ENCODE results near the gene TAF4. TPM values are rescaled to one million over a fixed set of nuclear protein-coding genes. Genes with fewer than 3 reads are reported as not detected.
"Not testable (repeated sequence)": the region's sequence is repeated elsewhere in the genome, so short reads cannot be mapped to it uniquely, and the experiment has no call there.

TAF4 gene
- polyA plus RNA-seq, 10 donors = 9.9 to 17.1 (median 13.4) TPM

DNA sequence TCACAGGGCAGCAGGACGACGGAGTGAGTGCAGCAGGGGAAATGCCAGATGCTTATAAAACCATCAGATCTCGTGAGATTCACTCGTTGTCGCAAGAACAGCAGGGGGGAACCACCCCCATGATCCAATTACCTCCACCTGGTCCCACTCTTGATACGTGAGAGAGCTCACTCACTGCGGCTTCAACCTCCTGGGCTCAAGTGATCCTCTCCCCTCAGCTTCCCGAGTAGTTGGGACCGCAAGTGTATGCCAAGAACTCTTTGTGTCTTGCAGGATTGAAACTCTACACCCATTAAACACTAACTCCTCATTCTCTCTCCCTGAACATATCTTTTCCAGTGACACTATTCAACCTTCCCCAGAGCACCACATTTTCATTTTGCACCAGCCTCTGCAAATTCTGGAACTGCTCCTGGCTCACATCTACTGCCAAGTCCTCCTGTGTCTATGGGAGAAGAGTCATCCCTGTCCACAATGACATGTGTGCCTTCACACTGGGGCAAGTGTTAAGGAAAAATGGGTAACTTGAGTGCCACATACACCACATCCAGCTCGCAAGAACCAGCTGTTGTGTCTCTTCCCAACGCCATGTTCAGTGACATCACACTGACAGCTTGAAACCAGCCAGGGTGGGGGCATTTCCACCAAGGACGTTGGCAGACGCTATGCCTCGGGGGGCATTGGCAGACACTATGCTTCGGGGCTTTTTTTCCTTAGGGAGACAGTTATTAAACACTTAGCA lies 14.7 kb upstream of the TAF4 start:
- DNase-seq = peak in 2 of 3 donors; percentile 10 to 46

DNA sequence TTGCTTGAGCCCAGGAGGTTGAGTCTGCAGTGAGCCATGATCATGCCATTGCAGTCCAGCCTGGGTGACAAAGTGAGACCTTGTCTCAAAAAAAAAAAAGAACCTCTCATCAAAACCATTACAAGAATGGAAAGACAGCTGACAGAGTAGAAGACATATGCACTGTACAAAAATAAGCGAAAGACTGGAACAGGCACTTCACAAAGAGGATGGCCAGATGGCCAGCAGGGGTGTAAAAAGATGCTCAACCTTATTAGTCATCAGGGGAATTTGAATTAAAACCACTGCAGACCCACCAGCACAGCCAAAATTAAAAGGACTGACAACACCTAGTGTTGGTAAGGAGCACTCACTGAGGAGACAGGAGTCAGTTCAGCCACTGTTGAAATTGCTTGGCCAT lies 13.5 kb upstream of the TAF4 start:
- DNase-seq = no peak

DNA sequence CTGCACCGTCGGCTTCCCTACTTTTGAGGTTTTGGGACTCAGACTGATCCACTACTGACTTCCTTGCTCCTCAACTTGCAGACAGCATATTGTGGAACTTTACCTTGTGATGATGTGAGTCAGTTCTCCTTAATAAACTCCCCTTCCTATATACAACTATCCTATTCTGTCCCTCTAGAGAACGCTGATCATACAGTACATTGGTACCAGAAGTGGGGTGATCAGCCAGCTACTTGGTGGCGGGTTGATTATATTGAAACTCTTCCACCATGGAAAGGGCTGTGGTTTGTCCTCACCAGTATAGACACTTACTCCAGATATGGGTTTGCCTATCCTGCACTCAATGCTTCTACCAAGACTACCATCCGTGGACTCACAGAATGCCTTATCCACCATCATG lies 7.6 kb upstream of the TAF4 start:
- DNase-seq = no peak

DNA sequence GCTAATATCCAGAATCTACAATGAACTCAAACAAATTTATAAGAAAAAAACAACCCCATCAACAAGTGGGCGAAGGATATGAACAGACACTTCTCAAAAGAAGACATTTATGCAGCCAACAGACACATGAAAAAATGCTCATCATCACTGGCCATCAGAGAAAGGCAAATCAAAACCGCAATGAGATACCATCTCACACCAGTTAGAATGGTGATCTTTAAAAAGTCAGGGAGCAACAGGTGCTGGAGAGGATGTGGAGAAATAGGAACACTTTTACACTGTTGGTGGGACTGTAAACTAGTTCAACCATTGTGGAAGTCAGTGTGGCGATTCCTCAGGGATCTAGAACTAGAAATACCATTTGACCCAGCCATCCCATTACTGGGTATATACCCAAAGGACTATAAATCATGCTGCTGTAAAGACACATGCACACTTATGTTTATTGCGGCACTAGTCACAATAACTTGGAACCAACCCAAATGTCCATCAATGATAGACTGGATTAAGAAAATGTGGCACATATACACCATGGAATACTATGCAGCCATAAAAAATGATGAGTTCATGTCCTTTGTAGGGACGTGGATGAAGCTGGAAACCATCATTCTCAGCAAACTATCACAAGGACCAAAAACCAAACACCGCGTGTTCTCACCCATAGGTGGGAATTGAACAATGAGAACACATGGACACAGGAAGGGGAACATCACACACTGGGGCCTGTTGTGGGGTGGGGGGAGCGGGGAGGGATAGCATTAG lies 6.2 kb upstream of the TAF4 start:
- DNase-seq = not testable (repeated sequence)

DNA sequence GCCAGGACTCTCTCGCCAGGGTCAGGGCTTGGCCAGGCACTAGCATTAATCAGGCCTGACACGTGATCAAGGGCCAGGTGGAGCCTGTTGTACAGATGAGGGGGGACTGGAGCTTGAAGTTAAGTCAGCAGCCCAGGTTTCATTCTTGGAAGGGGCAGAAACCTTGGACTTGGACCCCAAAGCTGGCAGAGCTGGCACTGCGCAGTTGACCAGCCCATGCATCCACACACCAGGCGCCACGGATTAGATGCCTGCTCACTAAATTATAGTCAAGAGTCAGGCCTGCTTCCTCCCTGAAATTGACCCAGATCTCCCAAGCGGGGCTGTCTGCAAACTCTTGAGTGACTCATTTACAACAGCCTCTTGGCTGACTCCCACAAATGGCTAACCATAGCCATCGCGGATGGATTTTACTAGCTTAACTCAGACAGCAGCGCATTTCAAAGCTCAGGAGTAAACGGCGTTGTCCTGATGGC lies 4.1 kb upstream of the TAF4 start:
- DNase-seq = peak in 1 of 3 donors; percentile 9

DNA sequence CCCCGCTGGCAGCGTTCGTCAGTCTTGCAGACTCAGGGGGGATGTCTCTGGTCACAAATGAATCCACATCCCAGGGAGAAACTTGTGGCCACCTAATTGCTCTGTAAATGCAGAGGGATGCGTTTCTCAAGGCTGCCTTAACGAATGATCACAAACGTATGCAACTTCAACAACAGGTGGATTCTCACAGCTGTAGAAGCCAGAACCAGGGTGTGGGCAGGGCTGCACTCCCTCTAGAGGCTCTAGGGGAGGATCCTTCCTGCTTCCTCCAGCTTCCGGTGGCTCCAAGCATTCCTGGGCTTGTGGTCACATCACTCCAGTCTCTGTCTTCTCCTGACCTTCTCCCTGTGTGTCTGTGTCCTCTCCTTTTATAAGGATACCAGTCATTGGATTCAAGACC lies 3.3 kb upstream of the TAF4 start:
- no peak for DNase-seq

DNA sequence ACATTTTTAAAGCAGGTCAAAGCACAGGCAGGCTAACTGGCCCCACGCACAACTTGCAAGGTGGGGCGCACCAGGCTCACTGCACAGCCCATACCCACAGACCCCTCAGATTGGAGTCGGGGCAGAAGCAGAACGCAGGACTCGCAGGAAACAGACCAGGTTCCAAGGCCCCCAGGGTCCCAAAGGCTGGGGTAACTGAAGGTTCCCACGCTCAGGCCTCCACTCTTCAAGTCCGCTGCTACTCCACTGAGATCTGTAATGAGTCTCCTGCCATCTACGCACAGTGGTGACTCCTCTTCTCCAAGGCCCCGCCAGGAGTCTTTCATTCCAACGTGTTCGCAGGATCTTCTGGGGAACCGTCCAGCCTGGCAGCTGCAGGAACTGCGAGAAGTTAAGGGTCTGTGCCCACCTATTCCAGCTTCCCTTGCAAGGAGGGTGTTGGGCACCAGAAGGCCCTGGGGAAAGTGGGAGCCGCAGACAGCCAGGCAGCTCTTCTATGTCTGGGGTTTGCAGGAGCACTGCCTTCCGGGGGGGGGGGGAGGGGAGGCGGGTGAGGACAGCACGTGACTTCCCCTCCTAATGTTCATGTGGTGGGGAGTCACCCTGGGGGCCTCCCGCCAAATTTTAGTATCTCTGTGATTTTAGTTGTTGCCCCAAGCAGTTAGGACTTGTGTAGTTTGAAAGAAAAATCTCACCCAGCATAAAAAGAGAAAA lies 2.0 kb upstream of the TAF4 start:
- DNase-seq = peak in 1 of 3 donors; percentile 22

DNA sequence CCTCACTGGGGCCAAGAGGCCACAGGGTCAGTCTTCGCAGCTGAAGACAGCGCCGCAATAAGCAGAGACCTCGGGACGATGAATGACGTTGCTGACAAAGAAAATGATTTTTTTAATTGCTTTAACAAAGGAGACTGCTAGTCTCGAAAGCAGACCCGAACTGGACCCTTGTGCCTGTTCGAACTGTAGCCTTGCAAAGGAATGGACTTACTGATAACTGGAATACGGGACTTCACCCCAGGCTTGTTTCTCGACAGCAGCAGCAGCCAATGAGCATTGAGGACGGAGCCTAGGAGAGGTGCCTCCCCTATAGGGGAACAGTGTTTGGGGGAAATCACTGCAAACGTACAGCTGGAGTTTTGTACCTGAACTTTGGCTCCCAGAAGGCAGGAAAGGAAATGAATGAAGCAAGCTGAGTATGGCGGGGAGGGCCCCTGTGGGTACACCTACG lies 1.3 kb upstream of the TAF4 start:
- peak; percentile 9 to 81 (median 48) for DNase-seq

DNA sequence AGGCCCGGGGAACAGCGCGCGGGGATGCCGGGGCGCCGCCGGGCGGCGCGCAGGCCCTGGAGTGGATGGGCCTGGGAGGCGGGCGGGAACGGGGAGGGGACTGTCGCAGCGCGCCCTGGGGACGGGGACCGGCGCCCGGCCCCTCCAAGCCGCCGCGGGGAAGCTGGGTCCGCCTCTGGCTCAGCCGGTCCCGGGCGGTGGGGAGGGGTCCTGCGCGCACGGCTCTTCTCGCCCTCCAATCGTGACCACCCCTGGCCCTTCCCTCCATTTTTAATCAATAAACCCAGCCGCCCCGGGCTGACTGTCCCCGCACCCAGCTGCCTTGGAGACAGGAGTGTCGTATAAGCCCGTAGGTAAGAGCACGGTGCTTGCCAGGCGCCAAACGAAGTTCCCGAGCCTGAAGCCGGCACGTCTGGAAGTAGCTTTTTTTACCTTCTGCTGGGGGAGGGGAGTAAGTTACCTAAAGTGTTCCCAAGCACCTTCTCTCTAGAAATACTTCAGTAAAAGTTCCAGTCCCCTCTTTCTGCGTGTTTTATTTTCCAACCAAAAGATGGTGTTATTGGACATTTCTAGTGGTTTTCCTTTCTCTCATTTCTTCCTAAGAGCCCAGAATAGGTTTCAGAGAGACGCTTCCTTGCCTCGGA lies 780 bp upstream of the TAF4 start:
- peak; percentile 38 to 85 (median 54) for DNase-seq

DNA sequence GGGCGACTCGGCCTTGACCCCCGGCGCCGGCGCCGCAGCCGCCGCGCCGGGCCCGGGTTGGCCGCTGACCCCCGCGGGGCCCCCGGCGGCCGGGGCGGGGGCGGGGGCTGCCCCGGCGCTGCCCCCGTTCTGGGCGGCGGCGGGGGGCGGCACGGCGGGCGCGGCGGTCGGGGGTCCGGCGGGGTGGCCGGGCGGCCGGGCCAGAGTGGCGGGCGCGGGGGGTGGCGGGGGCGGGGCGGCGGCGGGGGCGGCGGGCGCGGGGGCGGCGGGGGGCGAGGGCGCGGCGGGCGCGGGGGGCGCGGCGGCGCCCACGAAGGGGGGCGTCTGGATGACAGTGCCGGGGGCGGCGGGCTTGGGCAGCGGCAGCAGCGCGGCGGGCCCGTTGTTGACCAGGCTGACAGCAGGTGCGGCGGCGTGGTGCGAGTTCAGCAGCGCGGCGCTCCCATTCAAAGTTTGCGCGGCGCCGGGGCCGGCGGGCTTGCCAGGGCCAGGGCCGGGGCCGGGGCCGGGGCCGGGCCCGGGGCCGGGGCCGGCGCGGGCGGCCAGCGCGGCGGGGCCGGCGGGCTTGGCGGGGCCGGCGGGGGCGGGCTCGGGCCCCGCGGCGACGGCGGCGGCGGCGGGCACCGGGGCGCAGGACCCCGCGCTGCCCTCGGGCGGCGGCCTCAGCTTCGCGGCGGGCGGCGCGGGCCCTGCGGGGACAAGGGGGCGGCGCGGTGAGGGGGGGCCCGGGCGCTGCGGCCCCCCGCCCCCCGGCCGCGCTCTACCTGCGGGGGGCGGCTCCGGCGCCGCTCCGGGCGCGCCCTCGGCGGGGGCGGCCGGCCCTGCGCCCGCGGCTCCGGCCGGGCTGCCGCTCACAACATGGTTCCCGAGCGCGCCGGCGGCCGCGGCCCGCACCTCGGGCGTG lies 659 bp downstream of the TAF4 start:
- DNase-seq = no peak

DNA sequence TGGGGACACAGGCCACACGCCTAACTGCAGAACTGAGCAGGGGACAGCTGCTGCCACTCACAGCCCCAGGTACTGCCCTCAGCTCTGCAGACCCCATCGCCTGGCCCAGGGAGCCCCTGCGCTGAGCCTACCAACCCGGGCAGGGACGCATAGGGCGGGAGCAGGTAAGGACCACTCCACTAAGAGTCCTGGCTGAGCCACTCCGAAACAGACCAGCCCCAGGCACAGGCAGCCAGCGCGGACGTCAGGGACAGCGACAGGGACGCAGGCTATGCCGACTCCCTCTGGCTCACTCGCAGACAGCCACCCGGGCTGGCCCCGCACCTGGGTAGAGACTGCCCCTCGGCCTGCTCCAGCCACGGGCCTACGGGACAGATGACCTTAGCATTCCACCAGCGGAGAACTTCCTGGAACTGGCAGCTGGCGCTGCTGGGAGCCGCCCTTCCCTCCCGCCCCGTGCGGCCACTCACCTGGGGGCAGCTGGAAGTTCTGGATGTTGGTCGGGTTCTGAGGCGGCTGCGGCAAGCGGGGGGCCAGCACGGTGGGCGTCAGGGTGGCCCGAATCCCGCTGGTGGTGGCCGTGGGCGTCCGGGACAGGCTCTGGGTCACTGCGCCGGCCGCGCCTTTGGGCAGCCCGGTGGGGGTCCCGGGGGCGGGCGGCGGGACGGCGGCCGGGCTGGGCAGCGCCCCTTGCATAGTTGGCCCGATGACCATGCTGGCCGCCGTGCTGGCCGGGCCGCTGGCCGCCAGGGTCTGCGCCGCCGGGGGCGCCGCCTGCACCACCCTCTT lies 1.5 kb downstream of the TAF4 start:
- DNase-seq = peak in 1 of 3 donors; percentile 31

DNA sequence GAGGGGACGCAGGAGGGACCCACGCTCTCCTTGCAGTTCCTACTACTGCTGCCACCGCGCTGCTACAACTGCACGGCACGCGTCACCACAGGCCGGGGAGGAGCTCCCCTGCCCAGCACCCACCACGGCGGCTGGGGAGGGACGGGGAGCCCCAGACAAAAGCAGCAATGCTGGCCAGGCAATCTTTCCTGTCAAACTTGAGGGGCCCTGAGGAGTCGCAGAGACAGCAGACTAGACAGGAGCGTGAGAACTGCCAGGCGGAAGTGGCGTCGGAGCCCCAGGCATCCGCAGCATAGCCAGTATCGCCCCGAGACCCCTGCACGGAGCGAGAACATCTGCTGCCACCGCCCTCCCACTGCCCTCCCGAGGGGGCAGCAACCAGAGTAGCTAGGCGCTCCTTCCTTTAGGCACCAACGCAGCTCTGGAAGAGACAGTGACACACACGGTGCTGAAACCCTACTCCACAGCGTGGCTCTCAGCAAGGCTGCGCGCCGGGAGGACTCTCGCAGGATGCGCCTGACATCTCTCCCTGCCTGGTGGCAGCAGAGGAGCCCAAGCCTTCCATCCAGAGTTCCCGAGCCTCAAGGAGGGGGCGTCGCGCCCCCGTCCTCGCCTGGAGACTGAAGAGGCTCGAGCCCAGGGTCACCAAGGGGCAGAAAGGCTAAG lies 2.2 kb downstream of the TAF4 start:
- DNase-seq = peak; percentile 24 to 56 (median 27)

DNA sequence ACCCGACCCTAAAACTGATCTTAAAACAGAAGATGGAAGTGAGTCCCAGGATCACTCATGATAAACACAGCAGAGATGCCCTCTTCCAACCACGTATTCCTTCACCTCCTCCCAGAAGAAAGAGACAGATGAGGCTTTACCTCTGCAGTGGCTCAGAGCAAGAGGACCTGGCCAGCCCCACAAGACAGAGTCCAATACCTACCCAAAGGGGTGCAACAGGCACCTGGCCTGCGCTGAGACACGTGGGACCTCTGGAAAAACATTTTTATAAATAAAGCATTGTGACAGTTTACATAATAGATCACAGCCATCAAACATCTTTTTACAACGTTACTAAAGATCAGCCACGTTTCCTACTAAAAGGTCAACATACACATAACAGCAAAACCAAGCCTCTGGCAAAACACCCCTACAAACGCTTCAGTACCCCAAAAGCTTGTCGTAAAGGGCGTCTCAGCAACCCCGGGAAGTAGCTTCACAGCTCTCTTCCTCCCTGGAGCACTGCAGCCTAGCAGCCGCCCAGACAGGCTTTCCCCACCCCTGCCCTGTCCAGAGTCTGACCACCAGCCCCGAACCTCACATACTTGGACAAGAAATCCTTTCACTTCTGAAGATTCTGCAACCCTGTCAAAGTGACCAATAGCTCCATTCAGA lies 2.9 kb downstream of the TAF4 start:
- DNase-seq = no peak

DNA sequence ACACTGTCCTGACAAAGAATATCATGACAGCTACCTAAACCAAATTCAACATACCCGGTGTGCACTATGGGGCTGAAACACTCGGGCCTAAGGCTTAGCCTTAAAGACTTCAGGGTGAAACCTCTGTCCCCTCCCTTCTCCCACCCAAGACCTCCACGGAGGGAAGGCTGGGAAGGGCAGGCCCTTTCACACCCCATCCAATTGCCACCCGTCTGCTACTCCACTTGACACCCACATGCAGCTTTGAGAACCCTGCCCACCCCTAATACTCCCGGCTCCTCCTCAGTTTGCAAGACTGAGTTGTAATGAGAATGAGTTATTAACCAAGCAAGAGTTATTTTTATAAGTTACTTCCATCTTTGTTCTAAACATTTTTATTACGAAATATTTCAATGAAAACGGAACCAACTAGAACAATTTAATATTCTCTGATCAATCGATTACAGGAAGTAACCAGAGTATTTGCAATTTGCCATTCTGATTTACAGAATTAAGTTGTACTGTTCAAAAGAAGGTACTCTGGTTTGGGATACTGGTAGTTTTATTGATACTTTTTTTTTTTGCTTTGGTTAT lies 3.7 kb downstream of the TAF4 start:
- no peak for DNase-seq

DNA sequence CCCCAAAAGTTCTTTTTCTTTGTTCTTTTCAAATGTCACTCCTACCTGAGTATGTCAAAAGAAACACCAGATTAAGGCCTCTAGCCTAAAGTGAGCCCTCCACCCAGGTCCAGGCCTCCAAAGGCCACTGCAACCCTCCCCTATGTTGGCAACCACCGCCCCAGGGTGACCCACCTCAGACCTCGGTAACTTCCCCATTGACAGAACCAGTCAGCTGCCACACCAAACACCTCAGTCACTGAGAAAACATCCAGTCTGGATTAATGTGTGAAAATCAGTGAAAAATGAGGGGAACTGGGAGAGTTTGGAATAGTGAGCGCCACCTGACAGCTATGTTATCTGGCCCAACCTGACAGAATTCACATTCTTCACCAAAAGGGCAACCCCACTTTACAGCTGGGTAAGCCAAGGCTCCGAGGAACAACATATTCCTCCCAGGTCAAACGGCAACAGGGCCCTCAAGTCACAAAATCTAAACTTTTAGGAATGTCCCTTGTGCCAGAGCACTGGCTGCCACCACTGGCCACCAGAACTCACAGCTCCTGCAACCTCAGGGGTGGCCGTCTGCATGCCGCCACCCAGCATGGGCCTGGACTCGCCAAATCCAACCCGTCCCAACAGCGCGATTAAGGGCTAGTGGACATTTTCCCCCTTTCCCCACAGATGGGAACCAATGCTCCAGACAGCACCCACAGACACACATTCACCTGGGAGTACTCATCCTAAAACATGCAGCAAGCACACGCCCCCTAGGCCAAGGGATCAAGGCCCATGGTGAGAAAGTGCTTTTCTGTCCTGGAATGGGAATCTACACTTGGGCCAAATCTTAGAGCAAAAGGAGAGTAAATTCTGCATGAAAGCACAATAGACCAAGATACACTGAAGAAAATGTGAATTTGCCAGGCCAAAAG lies 4.8 kb downstream of the TAF4 start:
- no peak for DNase-seq

DNA sequence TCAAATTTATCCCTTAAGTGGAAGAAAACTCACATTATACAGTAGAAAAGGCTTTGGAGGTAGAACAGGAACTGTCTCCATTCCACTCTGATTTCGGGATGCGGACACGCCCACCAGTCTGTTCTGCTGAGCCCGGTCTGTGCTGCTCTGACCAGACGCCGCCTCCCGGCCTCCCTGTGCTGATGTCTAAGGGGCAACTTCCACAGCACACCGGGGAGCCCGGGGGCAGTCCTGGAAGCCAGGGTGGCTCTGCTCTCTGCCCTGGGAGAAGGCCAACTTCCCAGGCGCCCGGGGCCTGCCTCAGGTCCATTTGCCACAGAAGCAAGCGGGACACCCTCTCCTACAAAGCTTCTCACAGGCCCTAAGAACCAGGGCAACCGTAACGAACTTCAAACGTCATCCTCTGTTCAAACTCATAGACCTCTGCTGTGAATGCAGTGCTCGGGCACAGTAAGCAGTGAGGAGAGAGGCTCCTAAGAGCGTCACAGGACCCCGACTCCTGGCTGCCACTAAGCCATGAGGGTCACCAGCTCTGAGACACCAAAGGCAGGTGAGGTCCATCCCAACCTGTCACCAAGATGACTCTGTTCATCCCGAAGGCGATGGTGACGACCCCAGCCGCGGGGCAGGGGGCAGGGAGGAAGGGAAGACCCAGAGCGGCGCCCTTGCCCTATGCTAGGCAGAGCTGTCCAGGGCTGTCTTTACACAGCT lies 5.6 kb downstream of the TAF4 start:
- no peak for DNase-seq

DNA sequence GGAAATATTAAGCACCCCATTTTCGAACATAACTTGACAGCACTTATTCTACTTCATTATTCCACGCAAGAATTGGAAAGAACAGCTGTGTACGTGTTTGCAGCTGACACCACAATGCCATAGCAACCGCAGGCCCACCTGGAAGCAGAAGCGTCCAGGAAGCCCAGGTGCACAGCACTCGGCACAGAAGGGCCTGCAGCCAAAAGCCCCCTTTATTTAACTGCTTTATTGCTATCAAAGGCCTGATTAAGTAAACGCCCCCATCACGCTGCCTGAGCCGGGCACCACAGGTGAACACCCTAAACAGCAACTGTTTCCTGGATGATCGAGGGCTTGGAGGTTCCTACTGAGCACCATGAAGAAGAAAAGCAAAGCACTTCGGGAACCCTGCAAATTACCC lies 6.3 kb downstream of the TAF4 start:
- DNase-seq = no peak
